GM12878 (cell line): ENCODE data around the gene HMGN4. TPM values are rescaled to one million over a fixed set of nuclear protein-coding genes. Genes with fewer than 3 reads are reported as not detected.

Experiments
- ATAC-seq: fragments of 200-7000 bp; cut with Tn5 transposase; 3 replicates; pipeline ENCODE4 v1.9.1; 2020; ENCODE audit warnings: mild to moderate bottlenecking, moderate library complexity
- BruUV-seq: library from RNA; stranded (reverse); fragments of 400-500 nt; replicated peaks from 2 replicates; lab custom pipeline; 2021; lab: Mats Ljungman, UMichigan
- CTCF ChIA-PET: fragments of 300-600 bp; sonication (Branson Sonifier 250); formaldehyde crosslinking; extraction: SDS; loops from one replicate; lab custom pipeline; 2021; ENCODE audit warnings: inconsistent platforms; lab: Yijun Ruan, JAX
- POLR2A ChIA-PET: fragments of 350-600 bp; formaldehyde crosslinking; extraction: SDS; loops from one replicate; lab custom pipeline; 2021; ENCODE audit warnings: inconsistent platforms; lab: Charles Lee
- RAD21 ChIA-PET: fragments of 300-600 bp; sonication (Branson Sonifier 250); formaldehyde crosslinking; loops from one replicate; lab custom pipeline; 2023; ENCODE audit warnings: antibody characterized with exemption; ENCODE audit not compliant: unreplicated experiment; lab: Charles Lee
- SMC1A ChIA-PET: fragments of 300-600 bp; sonication (Branson Sonifier 250); formaldehyde crosslinking; loops from one replicate; lab custom pipeline; 2023; ENCODE audit not compliant: unreplicated experiment, uncharacterized antibody; lab: Charles Lee
- DNase-seq: peaks from one replicate; pipeline ENCODE4 v3.0.0-alpha.2; 2011; ENCODE audit warnings: low read depth, low spot score
- FAIRE-seq: peaks from 3 replicates; lab custom pipeline; 2011; peaks lifted over from hg19 to GRCh38; lab: Jason Lieb, UNC
- H2AFZ ChIP-seq: 2 replicates; pipeline ENCODE4 v1.6.0; 2011; ENCODE audit warnings: low read depth, low read length, control low read depth; ENCODE audit not compliant: control insufficient read depth
- H3K27ac ChIP-seq: 2 replicates; pipeline ENCODE4 v1.5.1; 2011; ENCODE audit warnings: control low read depth; ENCODE audit not compliant: control insufficient read depth, insufficient read depth
- H3K27me3 ChIP-seq, 2 experiments: replicated peaks in 1 of 2; 2 replicates each; pipeline versions ENCODE4 v1.6.0 to v1.6.1; 2011; ENCODE audit warnings: low read length in 1 of 2; ENCODE audit not compliant: control insufficient read depth in 2 of 2, insufficient read depth in 2 of 2
- H3K36me3 ChIP-seq, 2 experiments: 2 replicates each; pipeline ENCODE4 v1.5.1; 2011; ENCODE audit warnings: low read length in 1 of 2; ENCODE audit not compliant: control insufficient read depth in 2 of 2, insufficient read depth in 2 of 2
- H3K4me1 ChIP-seq: 2 replicates; pipeline ENCODE4 v1.6.1; 2011; ENCODE audit warnings: mild to moderate bottlenecking, low read length, moderate library complexity, mixed read lengths; ENCODE audit not compliant: control insufficient read depth, insufficient read depth
- H3K4me2 ChIP-seq: 2 replicates; pipeline ENCODE4 v1.6.0; 2011; ENCODE audit warnings: control low read depth; ENCODE audit not compliant: control insufficient read depth, insufficient read depth
- H3K4me3 ChIP-seq: fragments of 200-600 bp; sonication (generic); 2 replicates; pipeline ENCODE4 v1.5.1; 2016
- H3K79me2 ChIP-seq: 2 replicates; pipeline ENCODE4 v1.6.0; 2011; ENCODE audit warnings: low read length; ENCODE audit not compliant: control insufficient read depth, insufficient read depth
- H3K9ac ChIP-seq: 2 replicates; pipeline ENCODE4 v1.8.0; 2011; ENCODE audit warnings: low read length, control low read depth, mixed read lengths; ENCODE audit not compliant: control insufficient read depth, insufficient read depth
- H3K9me3 ChIP-seq: replicated peaks from 3 replicates; pipeline ENCODE4 v1.5.1; 2011; ENCODE audit warnings: mild to moderate bottlenecking, low read length; ENCODE audit not compliant: control insufficient read depth, insufficient read depth
- H4K20me1 ChIP-seq: 2 replicates; pipeline ENCODE4 v1.6.0; 2011; ENCODE audit not compliant: control insufficient read depth, insufficient read depth
- PAX8 ChIP-seq: fragments of 450-650 bp; IDR thresholded peaks from 2 replicates; pipeline ENCODE4 v1.6.1; 2017; ENCODE audit warnings: mild to moderate bottlenecking, moderate library complexity
- POU2F2 ChIP-seq: IDR thresholded peaks from 3 replicates; pipeline ENCODE4 v1.6.1; 2011; ENCODE audit warnings: low read depth, mild to moderate bottlenecking, low read length, borderline replicate concordance
- ZNF24 ChIP-seq: fragments of 450-650 bp; IDR thresholded peaks from 2 replicates; pipeline ENCODE4 v1.6.1; 2017; ENCODE audit warnings: antibody characterized with exemption, mild to moderate bottlenecking
- WGBS: methylation state at CpG from one replicate; pipeline ENCODE4 v1.1.6; 2016; ENCODE audit warnings: low lambda C conversion rate; ENCODE audit not compliant: insufficient replicate concordance, insufficient coverage; ENCODE audit errors: missing lambda C conversion rate; 5-methylcytosine and 5-hydroxymethylcytosine counted together
- in situ Hi-C: fragments of 300-500 bp; cut with MboI; formaldehyde crosslinking; loops from 9 replicates; pipeline ENCODE4 v1.14.3; 2018; ENCODE audit warnings: mixed read lengths
- intact Hi-C: fragments of 100-400 bp; cut with micrococcal nuclease; formaldehyde crosslinking; loops from one replicate; pipeline ENCODE4 v1.14.2; 2022; ENCODE audit not compliant: unreplicated experiment
- polyA plus RNA-seq, 11 experiments: library from polyadenylated mRNA; depleted of rRNA in 4 of 11; unstranded in 6 of 11; stranded (reverse) in 5 of 11; fragments of >200 nt; fragmentation: Nextera tagmentation in 4 of 11; fragmentation: Illumina TruSeq in 1 of 11; extraction: Ambion mirVana in 4 of 11; extraction: Trizol in 1 of 11; gene quantifications; 1 replicate in 1 of 11; 2 replicates in 10 of 11; pipeline versions ENCODE4 v1.2.1 to v1.2.3, GENCODE V29; 2011 to 2016; ENCODE audit warnings: inconsistent platforms in 2 of 11, missing spikeins in 2 of 11, low read depth in 1 of 11
- total RNA-seq, 4 experiments: library from RNA; depleted of rRNA in 3 of 4; stranded (reverse); fragments of >200 nt in 3 of 4; fragmentation: Illumina TruSeq in 1 of 4; extraction: Trizol in 1 of 4; gene quantifications; 2 replicates each; pipeline versions ENCODE4 v1.2.1 to v1.2.3, GENCODE V29; 2013 to 2021
- TF ChIP-seq, protein P1 (sequence below), 3 experiments: IDR thresholded peaks in 2 of 3; conservative IDR thresholded peaks in 1 of 3; 2 replicates each; pipeline ENCODE4 v1.5.1; 2011; ENCODE audit warnings: low read depth in 3 of 3, low read length in 3 of 3, mild to moderate bottlenecking in 3 of 3, control low read depth in 2 of 3, moderate library complexity in 2 of 3, inconsistent platforms in 1 of 3, mixed read lengths in 1 of 3; ENCODE audit not compliant: control insufficient read depth in 2 of 3, insufficient read depth in 1 of 3; ENCODE audit errors: extremely low read depth in 1 of 3
- TF ChIP-seq, protein P2 (sequence below): IDR thresholded peaks from 2 replicates; pipeline ENCODE4 v1.6.1; 2012; ENCODE audit warnings: mild to moderate bottlenecking, low read depth, low read length
- TF ChIP-seq, protein P3 (sequence below): fragments of 450-650 bp; IDR thresholded peaks from 2 replicates; pipeline ENCODE4 v1.6.1; 2017; ENCODE audit warnings: mild to moderate bottlenecking
- TF ChIP-seq, protein P4 (sequence below): fragments of 150-350 bp; IDR thresholded peaks from 2 replicates; pipeline ENCODE4 v1.6.1; 2014; ENCODE audit warnings: mild to moderate bottlenecking, low read depth, low read length
- TF ChIP-seq, protein P5 (sequence below): IDR thresholded peaks from 2 replicates; pipeline ENCODE4 v1.6.1; 2012; ENCODE audit warnings: low read depth, low read length, improper control_type of control experiment

The HMGN4 gene
- total and polyA plus RNA-seq, 10 of the 15 experiments (the other 5 are each of a cell fraction or from before 2014, with no cell fraction given) = 26.7 to 99.1 (median 76.7) TPM

DNA sequence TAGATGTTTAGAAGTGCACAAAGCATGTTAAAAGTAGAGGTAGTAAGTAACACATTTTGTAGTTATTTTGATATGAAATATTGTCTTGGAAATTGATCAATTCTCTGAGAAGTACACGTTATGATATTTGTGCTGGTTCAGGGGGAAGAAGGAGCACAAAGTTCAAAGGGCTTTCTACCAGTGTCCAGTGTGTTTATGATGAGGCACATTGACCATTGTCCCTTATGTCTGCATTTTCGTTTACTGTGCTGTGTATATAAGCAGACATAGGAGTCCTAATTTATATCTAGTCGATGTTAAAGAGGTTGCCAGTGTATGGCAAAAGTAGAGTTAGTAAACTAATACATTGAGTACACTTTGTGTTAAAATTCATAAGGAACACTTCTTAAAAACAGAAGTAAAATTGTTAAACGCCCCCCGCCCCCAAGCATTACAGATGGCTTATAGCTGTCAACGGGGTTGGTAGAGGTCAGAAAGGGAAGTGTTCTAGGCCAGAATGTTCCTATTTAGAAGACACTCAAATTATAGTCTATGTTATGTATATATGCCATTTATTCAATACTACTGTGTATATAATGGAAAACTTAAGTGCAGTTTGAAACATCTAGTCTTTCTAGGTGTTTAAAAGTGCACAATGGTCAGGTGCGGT is 13.3 kb upstream of the HMGN4 start (continued):
- TF ChIP-seq, protein P1, sequence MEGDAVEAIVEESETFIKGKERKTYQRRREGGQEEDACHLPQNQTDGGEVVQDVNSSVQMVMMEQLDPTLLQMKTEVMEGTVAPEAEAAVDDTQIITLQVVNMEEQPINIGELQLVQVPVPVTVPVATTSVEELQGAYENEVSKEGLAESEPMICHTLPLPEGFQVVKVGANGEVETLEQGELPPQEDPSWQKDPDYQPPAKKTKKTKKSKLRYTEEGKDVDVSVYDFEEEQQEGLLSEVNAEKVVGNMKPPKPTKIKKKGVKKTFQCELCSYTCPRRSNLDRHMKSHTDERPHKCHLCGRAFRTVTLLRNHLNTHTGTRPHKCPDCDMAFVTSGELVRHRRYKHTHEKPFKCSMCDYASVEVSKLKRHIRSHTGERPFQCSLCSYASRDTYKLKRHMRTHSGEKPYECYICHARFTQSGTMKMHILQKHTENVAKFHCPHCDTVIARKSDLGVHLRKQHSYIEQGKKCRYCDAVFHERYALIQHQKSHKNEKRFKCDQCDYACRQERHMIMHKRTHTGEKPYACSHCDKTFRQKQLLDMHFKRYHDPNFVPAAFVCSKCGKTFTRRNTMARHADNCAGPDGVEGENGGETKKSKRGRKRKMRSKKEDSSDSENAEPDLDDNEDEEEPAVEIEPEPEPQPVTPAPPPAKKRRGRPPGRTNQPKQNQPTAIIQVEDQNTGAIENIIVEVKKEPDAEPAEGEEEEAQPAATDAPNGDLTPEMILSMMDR (IDR thresholded peaks at IDR 0.05 in 2 of 3, conservative IDR thresholded peaks at IDR 0.05 in 1 of 3; ENCODE audit: control insufficient read depth in 2 of 3, extremely low read depth in 1 of 3, insufficient read depth in 1 of 3, low read depth in 3 of 3, low read length in 3 of 3) = no peak
- no peak for TF ChIP-seq ZNF24
- TF ChIP-seq, protein P2, sequence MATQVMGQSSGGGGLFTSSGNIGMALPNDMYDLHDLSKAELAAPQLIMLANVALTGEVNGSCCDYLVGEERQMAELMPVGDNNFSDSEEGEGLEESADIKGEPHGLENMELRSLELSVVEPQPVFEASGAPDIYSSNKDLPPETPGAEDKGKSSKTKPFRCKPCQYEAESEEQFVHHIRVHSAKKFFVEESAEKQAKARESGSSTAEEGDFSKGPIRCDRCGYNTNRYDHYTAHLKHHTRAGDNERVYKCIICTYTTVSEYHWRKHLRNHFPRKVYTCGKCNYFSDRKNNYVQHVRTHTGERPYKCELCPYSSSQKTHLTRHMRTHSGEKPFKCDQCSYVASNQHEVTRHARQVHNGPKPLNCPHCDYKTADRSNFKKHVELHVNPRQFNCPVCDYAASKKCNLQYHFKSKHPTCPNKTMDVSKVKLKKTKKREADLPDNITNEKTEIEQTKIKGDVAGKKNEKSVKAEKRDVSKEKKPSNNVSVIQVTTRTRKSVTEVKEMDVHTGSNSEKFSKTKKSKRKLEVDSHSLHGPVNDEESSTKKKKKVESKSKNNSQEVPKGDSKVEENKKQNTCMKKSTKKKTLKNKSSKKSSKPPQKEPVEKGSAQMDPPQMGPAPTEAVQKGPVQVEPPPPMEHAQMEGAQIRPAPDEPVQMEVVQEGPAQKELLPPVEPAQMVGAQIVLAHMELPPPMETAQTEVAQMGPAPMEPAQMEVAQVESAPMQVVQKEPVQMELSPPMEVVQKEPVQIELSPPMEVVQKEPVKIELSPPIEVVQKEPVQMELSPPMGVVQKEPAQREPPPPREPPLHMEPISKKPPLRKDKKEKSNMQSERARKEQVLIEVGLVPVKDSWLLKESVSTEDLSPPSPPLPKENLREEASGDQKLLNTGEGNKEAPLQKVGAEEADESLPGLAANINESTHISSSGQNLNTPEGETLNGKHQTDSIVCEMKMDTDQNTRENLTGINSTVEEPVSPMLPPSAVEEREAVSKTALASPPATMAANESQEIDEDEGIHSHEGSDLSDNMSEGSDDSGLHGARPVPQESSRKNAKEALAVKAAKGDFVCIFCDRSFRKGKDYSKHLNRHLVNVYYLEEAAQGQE = no peak

DNA sequence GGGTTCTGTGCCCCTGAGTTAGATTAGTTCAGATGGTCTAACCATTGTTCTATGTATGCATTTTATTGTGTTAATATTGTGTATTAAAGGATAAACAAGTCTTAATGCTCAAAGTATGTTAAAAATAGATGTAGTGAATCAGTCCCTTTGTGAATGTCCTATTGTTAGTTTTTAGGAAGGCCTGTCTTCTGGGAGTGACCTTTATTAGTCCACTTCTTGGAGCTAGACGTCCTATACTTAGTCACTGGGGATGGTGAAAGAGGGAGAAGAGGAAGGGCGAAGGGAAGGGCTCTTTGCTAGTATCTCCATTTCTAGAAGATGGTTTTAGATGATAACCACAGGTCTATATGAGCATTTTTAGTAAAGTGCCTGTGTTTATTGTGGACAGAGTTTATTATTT is 12.3 kb upstream of the HMGN4 start:
- ChIA-PET CTCF (no interaction called here), SMC1A (interaction anchor here (1.4 kb wide), 1 partner anchor 52 kb away, joined by 3 read pairs; no protein-coding TSS in a partner anchor), RAD21 (no interaction called here), POLR2A (interaction anchor here (0.6 kb wide), 1 partner anchor 15 kb away, joined by 3 read pairs; no protein-coding TSS in a partner anchor)
- DNase-seq (no peak), FAIRE-seq (no peak), ATAC-seq (no peak)
- 94% methylated on average over 2 of the region's 2 CpGs for WGBS
- BruUV-seq = no TSS peak
- Histone ChIP-seq H3K4me1 (no peaks in the 10 kb centered on the region), H3K9me3 (no peaks in the 10 kb centered on the region), H3K27ac (no peak overlapping the region), H3K79me2 (peaks cover 5% of the 10 kb centered on the region), H2AFZ (no peak overlapping the region), H3K9ac (no peak overlapping the region), H3K4me2 (no peak overlapping the region), H3K36me3 (no peaks in the 10 kb centered on the region), H4K20me1 (no peaks in the 10 kb centered on the region), H3K27me3 (no peaks in the 10 kb centered on the region), H3K4me3 (no peak overlapping the region)
- intact Hi-C loops = no loop called here
- in situ Hi-C loops = no loop called here
- TF ChIP-seq, protein P3, sequence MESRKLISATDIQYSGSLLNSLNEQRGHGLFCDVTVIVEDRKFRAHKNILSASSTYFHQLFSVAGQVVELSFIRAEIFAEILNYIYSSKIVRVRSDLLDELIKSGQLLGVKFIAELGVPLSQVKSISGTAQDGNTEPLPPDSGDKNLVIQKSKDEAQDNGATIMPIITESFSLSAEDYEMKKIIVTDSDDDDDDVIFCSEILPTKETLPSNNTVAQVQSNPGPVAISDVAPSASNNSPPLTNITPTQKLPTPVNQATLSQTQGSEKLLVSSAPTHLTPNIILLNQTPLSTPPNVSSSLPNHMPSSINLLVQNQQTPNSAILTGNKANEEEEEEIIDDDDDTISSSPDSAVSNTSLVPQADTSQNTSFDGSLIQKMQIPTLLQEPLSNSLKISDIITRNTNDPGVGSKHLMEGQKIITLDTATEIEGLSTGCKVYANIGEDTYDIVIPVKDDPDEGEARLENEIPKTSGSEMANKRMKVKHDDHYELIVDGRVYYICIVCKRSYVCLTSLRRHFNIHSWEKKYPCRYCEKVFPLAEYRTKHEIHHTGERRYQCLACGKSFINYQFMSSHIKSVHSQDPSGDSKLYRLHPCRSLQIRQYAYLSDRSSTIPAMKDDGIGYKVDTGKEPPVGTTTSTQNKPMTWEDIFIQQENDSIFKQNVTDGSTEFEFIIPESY = no peak
- TF ChIP-seq, protein P4, sequence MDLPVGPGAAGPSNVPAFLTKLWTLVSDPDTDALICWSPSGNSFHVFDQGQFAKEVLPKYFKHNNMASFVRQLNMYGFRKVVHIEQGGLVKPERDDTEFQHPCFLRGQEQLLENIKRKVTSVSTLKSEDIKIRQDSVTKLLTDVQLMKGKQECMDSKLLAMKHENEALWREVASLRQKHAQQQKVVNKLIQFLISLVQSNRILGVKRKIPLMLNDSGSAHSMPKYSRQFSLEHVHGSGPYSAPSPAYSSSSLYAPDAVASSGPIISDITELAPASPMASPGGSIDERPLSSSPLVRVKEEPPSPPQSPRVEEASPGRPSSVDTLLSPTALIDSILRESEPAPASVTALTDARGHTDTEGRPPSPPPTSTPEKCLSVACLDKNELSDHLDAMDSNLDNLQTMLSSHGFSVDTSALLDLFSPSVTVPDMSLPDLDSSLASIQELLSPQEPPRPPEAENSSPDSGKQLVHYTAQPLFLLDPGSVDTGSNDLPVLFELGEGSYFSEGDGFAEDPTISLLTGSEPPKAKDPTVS = no peak
- TF ChIP-seq POU2F2 (no peak), PAX8 (no peak)
- TF ChIP-seq, protein P5, sequence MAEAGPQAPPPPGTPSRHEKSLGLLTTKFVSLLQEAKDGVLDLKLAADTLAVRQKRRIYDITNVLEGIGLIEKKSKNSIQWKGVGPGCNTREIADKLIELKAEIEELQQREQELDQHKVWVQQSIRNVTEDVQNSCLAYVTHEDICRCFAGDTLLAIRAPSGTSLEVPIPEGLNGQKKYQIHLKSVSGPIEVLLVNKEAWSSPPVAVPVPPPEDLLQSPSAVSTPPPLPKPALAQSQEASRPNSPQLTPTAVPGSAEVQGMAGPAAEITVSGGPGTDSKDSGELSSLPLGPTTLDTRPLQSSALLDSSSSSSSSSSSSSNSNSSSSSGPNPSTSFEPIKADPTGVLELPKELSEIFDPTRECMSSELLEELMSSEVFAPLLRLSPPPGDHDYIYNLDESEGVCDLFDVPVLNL = no peak
- TF ChIP-seq, all 136 proteins: peak for 0
